T-helper 2 cell treated with Interferon-gamma antibody and Interleukin-4, amounts not matched to agents 5 μg/mL and 100 μg/mL, for 36 hours (primary cell): ENCODE measurements around the gene PLA2G1B.

Experiments used
- DNase-seq: peaks from one replicate; pipeline ENCODE4 v3.0.0; 2021; ENCODE audit warnings: low spot score
- H3K27ac Mint-ChIP-seq: one replicate; pipeline ENCODE4 v1.8.0; 2021; ENCODE audit warnings: mild to moderate bottlenecking, mixed read lengths
- H3K27me3 Mint-ChIP-seq: one replicate; pipeline ENCODE4 v1.8.0; 2021; ENCODE audit warnings: low read depth, mixed read lengths
- H3K36me3 Mint-ChIP-seq: one replicate; pipeline ENCODE4 v1.8.0; 2021; ENCODE audit warnings: low read depth, mixed read lengths
- H3K4me1 Mint-ChIP-seq: one replicate; pipeline ENCODE4 v1.8.0; 2021; ENCODE audit warnings: low read depth, mixed read lengths
- H3K4me3 Mint-ChIP-seq: one replicate; pipeline ENCODE4 v1.8.0; 2022; ENCODE audit warnings: mild to moderate bottlenecking, moderate library complexity, mixed read lengths
- H3K9me3 Mint-ChIP-seq: one replicate; pipeline ENCODE4 v1.8.0; 2021; ENCODE audit warnings: mixed read lengths

The PLA2G1B gene

DNA sequence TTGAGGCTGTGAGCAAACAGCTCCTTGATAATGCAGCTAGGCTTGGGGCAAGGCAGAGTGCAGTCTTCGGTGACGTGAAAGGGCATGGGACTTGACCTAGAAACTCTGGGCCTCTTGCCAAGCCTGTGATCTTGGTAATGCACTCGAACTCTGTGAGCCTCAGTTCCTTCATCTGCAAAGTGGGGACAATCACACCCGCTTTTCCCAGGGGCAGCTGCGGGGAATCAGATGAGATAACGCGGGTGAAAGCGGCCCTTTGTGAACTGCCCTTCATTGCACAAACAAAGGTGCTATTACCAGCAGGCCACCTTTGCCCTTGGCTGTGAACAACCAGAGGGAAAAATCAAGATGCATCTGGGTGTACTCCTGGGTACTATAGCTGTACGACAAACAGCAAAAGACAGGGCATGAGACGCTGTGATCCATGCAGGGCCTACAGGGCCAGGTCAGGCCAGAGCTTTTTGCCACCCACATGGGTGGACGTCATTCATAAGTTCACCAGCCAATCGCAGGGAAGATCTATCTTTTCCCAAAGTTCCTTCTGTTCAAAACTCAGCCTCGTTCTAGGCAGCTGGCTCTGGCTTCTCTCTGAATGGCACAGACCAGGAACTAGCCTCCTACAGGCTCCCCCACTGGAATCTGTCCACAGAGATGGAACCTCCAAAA, 38.2 kb upstream of the PLA2G1B start:
- no peaks in the 10 kb centered on the region for H3K9me3 Mint-ChIP-seq
- H3K27me3 Mint-ChIP-seq, result peaks cover 73% of the 10 kb centered on the region
- no peaks in the 10 kb centered on the region for H3K36me3 Mint-ChIP-seq
- H3K27ac Mint-ChIP-seq, result no peak overlapping the region
- DNase-seq, result no peak
- no peak overlapping the region for H3K4me3 Mint-ChIP-seq
- peaks cover 8% of the 10 kb centered on the region for H3K4me1 Mint-ChIP-seq

DNA sequence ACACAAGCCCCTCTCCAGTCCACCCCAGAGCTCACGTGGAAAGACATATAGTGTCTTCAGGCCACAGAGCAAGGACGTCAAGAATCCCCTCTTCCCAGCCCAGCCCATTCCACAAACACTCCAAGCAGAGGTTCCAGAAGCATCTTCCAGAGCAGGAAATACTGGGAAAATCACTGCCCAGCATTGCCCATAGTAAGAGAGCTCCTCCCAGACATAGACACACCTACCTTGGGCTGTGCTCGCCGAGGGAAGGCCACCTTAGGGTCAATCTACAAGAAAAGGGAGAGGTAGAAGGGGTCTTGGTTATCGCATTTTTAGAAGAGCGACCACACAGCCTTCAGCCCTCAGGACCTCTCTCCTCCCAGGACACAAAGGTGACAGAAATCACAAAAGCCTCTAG, 36.9 kb upstream of the PLA2G1B start:
- Mint-ChIP-seq H3K4me3 (no peak overlapping the region), H3K9me3 (no peaks in the 10 kb centered on the region), H3K27ac (no peak overlapping the region), H3K4me1 (peaks cover 2% of the 10 kb centered on the region), H3K36me3 (no peaks in the 10 kb centered on the region), H3K27me3 (peaks cover 70% of the 10 kb centered on the region)
- no peak for DNase-seq

GRCh38 chr12:120363274-120363855, 35.8 kb upstream of the PLA2G1B start:
- DNase-seq, result no peak

DNA sequence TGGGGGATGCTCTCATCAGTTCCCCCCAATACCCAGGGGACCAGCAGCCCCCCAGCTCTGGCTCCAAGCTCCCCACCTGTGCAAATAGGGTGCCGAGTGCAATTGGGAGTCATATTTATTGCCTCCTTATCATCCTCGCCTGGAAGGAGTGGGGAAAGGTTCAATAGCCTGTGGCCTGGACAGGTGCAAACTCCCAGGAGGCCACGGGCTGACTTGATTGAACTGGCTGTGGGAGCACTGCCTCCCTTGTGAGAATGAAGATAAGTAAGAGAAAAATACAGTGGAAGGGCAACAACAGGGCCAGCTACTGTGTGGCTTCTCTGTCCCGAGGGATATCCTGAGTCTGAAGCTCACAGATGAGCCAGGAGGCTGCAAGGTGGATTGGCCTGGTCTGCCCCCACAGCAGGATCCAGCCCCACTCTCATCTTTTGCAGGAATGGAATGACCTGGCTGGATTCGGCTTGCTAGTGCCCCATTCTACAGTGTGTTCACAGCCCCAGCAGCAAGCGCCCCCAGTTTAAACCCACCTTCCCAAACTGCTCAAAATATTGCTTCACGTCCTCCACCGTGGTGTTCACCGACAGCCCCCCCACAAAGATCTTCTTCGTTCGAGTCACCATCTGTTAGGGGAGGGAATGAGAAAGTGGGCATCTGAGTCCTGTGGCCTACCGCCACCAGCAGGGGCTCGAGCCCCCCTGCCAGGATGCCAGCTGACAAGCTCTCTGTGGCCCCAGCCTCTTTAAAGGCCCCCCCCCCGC, 35.1 kb upstream of the PLA2G1B start:
- Mint-ChIP-seq H3K4me1 (peaks cover 2% of the 10 kb centered on the region), H3K9me3 (no peaks in the 10 kb centered on the region), H3K27me3 (peaks cover 71% of the 10 kb centered on the region), H3K36me3 (no peaks in the 10 kb centered on the region), H3K4me3 (no peak overlapping the region), H3K27ac (no peak overlapping the region)
- no peak for DNase-seq

More at GRCh38 chr12:120363274-120363855, 35.8 kb upstream of the PLA2G1B start:
- H3K4me3 Mint-ChIP-seq, result no peak overlapping the region
- peaks cover 2% of the 10 kb centered on the region for H3K4me1 Mint-ChIP-seq
- no peaks in the 10 kb centered on the region for H3K9me3 Mint-ChIP-seq
- no peaks in the 10 kb centered on the region for H3K36me3 Mint-ChIP-seq
- H3K27ac Mint-ChIP-seq, result no peak overlapping the region
- H3K27me3 Mint-ChIP-seq, result peaks cover 69% of the 10 kb centered on the region

DNA sequence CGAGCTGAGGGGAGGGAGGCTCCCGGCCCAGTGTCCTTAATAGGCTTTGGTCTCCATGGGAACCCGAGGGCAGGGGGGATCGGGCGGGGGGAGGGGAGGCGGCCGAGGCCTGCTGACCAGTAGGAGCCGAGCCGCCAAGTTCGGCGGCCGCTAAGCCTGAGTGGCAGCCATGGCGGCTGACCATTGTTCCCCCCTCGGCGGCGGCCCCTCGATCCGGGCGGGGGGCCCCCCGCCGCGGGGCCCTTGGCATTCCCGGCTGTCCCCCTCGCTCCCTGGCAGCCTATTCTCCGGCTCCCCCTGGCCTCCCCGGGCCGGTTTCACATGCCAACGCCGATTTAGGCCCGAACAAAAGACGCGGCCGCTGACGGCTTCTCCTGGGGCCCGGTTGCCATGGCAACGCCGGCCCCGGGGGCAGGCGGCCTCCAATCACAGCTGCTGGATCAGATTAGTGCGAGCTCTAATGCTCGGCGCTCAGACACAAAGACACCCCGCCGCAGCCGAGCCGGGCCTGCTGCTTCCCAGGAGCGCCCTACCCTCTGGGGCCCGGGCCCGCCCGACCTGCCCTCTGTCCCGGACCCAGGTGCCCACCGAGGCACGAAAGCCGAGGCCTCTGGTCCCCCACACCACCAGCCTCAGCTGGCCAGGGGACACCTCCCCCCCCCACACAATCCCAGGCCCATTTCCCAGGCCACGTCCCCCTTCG, 34.1 kb upstream of the PLA2G1B start:
- Mint-ChIP-seq H3K36me3 (no peaks in the 10 kb centered on the region), H3K4me3 (no peak overlapping the region), H3K27ac (no peak overlapping the region), H3K27me3 (peaks cover 61% of the 10 kb centered on the region), H3K9me3 (no peaks in the 10 kb centered on the region), H3K4me1 (no peaks in the 10 kb centered on the region)
- no peak for DNase-seq

DNA sequence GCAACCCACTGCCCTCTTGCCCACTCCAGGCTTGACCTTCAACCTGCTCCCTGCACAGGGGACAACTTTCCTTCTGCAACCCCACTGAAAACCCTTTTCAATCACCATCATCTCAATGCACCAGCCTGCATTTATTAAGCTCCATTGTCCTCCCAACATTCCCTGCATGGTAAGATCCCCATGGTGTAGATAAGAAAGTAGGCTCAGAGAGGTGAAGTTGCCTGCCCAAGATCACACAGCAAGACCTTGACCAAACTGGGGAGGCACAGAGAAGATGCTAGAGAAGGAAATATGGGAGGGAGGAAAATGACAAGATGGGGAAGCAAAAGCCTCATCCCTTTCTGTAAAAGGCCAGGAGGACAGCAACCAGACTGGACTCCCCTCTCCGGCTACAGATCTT, 31.5 kb upstream of the PLA2G1B start:
- Mint-ChIP-seq H3K27me3 (peaks cover 40% of the 10 kb centered on the region), H3K27ac (no peak overlapping the region), H3K36me3 (no peaks in the 10 kb centered on the region), H3K9me3 (no peaks in the 10 kb centered on the region), H3K4me3 (no peak overlapping the region), H3K4me1 (no peaks in the 10 kb centered on the region)
- no peak for DNase-seq

- no peak for DNase-seq
- Mint-ChIP-seq H3K9me3 (no peaks in the 10 kb centered on the region), H3K27ac (no peak overlapping the region), H3K4me1 (no peaks in the 10 kb centered on the region), H3K4me3 (no peak overlapping the region), H3K36me3 (no peaks in the 10 kb centered on the region), H3K27me3 (peaks cover 36% of the 10 kb centered on the region)
Measured at GRCh38 chr12:120358412-120359100, 31.0 kb upstream of the PLA2G1B start.

- Mint-ChIP-seq H3K9me3 (no peaks in the 10 kb centered on the region), H3K4me1 (no peaks in the 10 kb centered on the region), H3K4me3 (no peak overlapping the region), H3K27me3 (peaks cover 23% of the 10 kb centered on the region), H3K27ac (no peak overlapping the region), H3K36me3 (no peaks in the 10 kb centered on the region)
- DNase-seq, result no peak
Measured at GRCh38 chr12:120357104-120357503, 29.5 kb upstream of the PLA2G1B start.

GRCh38 chr12:120356567-120357030, 29.0 kb upstream of the PLA2G1B start:
- peak; percentile 74 for DNase-seq
- Mint-ChIP-seq H3K27ac (no peak overlapping the region), H3K9me3 (no peaks in the 10 kb centered on the region), H3K4me1 (no peaks in the 10 kb centered on the region), H3K27me3 (peaks cover 20% of the 10 kb centered on the region), H3K36me3 (no peaks in the 10 kb centered on the region), H3K4me3 (no peak overlapping the region)

DNA sequence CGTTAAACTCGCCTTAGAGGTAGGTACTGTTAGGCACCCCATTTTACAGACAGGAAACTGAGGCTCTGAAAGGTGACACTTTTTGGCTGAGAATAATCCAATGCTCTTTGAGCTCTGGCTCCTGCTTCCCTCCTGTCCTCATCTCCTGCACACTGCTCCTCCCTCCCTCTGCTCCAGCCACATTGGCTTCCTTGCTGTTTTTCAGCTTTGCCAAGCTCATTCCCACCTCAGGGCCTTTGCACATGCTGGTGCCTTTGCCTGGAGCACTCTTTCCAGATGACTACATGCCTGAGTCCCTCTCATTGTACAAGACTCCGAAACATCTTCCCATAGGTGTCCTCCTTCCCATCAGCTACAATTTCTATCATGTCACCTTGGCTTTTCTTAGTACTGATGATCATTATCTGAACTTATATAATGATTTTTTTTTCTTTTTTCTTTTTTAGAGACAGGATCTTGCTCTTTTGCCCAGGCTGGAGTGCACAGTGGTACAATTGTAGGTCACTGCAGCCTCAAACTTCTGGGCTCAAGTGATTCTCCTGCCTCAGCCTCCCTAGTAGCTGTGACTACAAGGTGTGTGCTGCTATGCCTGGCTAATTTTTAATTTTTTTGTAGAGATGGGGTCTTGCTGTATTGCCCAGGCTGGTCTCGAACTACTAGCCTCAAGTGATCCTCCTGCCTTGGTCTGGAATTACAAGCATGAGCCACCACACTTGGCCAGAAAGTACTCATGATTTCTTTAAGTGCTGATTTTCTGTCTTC, 26.2 kb upstream of the PLA2G1B start:
- Mint-ChIP-seq H3K4me1 (no peaks in the 10 kb centered on the region), H3K9me3 (no peaks in the 10 kb centered on the region), H3K27ac (no peak overlapping the region), H3K4me3 (no peak overlapping the region), H3K27me3 (peaks cover 5% of the 10 kb centered on the region), H3K36me3 (no peaks in the 10 kb centered on the region)
- DNase-seq, result no peak

DNA sequence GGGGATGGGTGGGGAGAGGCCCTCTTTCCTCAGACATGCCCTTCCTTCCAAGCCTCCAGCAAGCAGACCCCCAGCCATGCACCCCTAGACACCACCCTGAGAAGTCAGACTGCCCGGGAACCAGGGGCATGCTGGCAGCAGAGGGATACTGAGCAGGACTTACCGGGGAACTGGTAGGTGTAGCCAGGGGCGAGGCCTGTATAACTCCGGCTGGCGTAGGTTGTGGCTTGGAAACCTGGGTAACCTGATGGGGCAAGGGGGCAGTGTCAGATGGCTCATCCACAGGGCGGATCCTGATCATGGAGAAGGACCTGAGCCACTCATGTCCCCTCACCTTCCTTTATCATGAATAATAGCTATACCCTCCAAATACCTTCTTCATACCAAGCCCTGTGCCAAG, 25.6 kb upstream of the PLA2G1B start:
- Mint-ChIP-seq H3K4me1 (no peaks in the 10 kb centered on the region), H3K27me3 (peaks cover 3% of the 10 kb centered on the region), H3K27ac (no peak overlapping the region), H3K9me3 (no peaks in the 10 kb centered on the region), H3K36me3 (no peaks in the 10 kb centered on the region), H3K4me3 (no peak overlapping the region)
- DNase-seq, result no peak

GRCh38 chr12:120352117-120352516, 24.5 kb upstream of the PLA2G1B start:
- DNase-seq, result no peak
- no peaks in the 10 kb centered on the region for H3K4me1 Mint-ChIP-seq
- no peaks in the 10 kb centered on the region for H3K36me3 Mint-ChIP-seq
- H3K27me3 Mint-ChIP-seq, result no peaks in the 10 kb centered on the region
- no peak overlapping the region for H3K4me3 Mint-ChIP-seq
- H3K9me3 Mint-ChIP-seq, result no peaks in the 10 kb centered on the region
- H3K27ac Mint-ChIP-seq, result no peak overlapping the region
